ENCODE measurements around the gene APOL1. TPM values are rescaled to one million over a fixed set of nuclear protein-coding genes. Genes with fewer than 3 reads are reported as not detected.

APOL1 gene
- total and polyA plus RNA-seq, 2 of the 4 experiments (the other 2 are of a cell fraction): 0.36 to 0.77 TPM

DNA sequence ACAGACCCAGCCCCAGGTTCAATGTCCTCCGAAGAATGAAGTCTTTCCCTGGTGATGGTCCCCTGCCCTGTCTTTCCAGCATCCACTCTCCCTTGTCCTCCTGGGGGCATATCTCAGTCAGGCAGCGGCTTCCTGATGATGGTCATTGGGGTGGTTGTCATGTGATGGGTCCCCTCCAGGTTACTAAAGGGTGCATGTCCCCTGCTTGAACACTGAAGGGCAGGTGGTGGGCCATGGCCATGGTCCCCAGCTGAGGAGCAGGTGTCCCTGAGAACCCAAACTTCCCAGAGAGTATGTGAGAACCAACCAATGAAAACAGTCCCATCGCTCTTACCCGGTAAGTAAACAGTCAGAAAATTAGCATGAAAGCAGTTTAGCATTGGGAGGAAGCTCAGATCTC, 14.1 kb downstream of the APOL1 start:
- in situ Hi-C loops (cut with MboI; ENCODE audit: low sequenced_read_pairs): no loop called here
- H4K91ac ChIP-seq (ENCODE audit: insufficient read depth, low read depth, low read length): no peak overlapping the region
- no peak overlapping the region for H2BK15ac ChIP-seq (ENCODE audit: low read depth, low read length)
- ATAC-seq (ENCODE audit: low read depth) (no peak), DNase-seq (no peak)
- no peaks in the 10 kb centered on the region for H3K79me1 ChIP-seq (ENCODE audit: low read depth in 1 of 2, low read length in 2 of 2)
- H3K36me3 ChIP-seq (ENCODE audit: control insufficient read depth, insufficient read depth, low read length): peaks cover 6% of the 10 kb centered on the region; the same call in 1 of the 2 replicates
- H3K9ac ChIP-seq (ENCODE audit: low read depth, low read length): no peak overlapping the region
- H2AK9ac ChIP-seq (replicated peaks; ENCODE audit: low read depth, low read length, poor library complexity): no peak overlapping the region
- no peak overlapping the region for H3K23ac ChIP-seq (ENCODE audit: low read depth, low read length)
- no peaks in the 10 kb centered on the region for H3K9me3 ChIP-seq (ENCODE audit: control insufficient read depth, insufficient read depth, low read length)
- H3K9me1 ChIP-seq (ENCODE audit: insufficient read depth, low read length): no peaks in the 10 kb centered on the region
- no peaks in the 10 kb centered on the region for H3K27me3 ChIP-seq (ENCODE audit: control insufficient read depth, insufficient read depth, low read length)
- WGBS, 2 experiments (ENCODE audit: extremely low coverage in 2 of 2, insufficient read length in 1 of 2): no CpG with 5 or more reads among the region's 4 CpGs
- no peak overlapping the region for H3K27ac ChIP-seq (ENCODE audit: insufficient read depth, low read length)
- H2AK5ac ChIP-seq (ENCODE audit: low read depth, low read length): no peak overlapping the region
- dilution Hi-C loops (cut with HindIII; ENCODE audit: low sequenced_read_pairs, unreplicated experiment): no loop called here
- H3K14ac ChIP-seq (replicated peaks; ENCODE audit: low read depth, low read length): no peak overlapping the region
- H4K20me1 ChIP-seq (ENCODE audit: insufficient read depth, low read length): no peaks in the 10 kb centered on the region
- H3K4me2 ChIP-seq (ENCODE audit: low read depth, low read length): no peak overlapping the region
- ChIA-PET CTCF (no interaction called here), POLR2A (ENCODE audit: unreplicated experiment) (no interaction called here)
- TF ChIP-seq, protein P1, sequence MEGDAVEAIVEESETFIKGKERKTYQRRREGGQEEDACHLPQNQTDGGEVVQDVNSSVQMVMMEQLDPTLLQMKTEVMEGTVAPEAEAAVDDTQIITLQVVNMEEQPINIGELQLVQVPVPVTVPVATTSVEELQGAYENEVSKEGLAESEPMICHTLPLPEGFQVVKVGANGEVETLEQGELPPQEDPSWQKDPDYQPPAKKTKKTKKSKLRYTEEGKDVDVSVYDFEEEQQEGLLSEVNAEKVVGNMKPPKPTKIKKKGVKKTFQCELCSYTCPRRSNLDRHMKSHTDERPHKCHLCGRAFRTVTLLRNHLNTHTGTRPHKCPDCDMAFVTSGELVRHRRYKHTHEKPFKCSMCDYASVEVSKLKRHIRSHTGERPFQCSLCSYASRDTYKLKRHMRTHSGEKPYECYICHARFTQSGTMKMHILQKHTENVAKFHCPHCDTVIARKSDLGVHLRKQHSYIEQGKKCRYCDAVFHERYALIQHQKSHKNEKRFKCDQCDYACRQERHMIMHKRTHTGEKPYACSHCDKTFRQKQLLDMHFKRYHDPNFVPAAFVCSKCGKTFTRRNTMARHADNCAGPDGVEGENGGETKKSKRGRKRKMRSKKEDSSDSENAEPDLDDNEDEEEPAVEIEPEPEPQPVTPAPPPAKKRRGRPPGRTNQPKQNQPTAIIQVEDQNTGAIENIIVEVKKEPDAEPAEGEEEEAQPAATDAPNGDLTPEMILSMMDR (conservative IDR thresholded peaks at IDR 0.05; ENCODE audit: low read depth, low read length): no peak
- TF ChIP-seq FOS (IDR thresholded peaks at IDR 0.05; ENCODE audit: low read depth, low read length) (no peak), RFX5 (IDR thresholded peaks at IDR 0.05; ENCODE audit: low read depth, low read length) (no peak), MAZ (IDR thresholded peaks at IDR 0.05; ENCODE audit: borderline replicate concordance, low read depth, low read length) (no peak), RCOR1 (IDR thresholded peaks at IDR 0.05; ENCODE audit: insufficient replicate concordance, low read length) (no peak), MAFK (IDR thresholded peaks at IDR 0.05; ENCODE audit: low read depth, low read length) (no peak), NFE2L2 (IDR thresholded peaks at IDR 0.05; ENCODE audit: low read depth, low read length) (no peak), MXI1 (IDR thresholded peaks at IDR 0.05; ENCODE audit: borderline replicate concordance, low read depth, low read length) (no peak), POLR2A (IDR thresholded peaks at IDR 0.05; ENCODE audit: low read depth, low read length) (no peak), CHD1 (IDR thresholded peaks at IDR 0.05; ENCODE audit: low read depth, low read length) (no peak), RAD21 (IDR thresholded peaks at IDR 0.05; ENCODE audit: low read length) (no peak), BHLHE40 (IDR thresholded peaks at IDR 0.05; ENCODE audit: low read depth, low read length) (no peak), CEBPB (IDR thresholded peaks at IDR 0.05; ENCODE audit: low read depth, low read length) (no peak), SMC3 (IDR thresholded peaks at IDR 0.05; ENCODE audit: low read depth, low read length) (no peak)
- TF ChIP-seq, protein P2, sequence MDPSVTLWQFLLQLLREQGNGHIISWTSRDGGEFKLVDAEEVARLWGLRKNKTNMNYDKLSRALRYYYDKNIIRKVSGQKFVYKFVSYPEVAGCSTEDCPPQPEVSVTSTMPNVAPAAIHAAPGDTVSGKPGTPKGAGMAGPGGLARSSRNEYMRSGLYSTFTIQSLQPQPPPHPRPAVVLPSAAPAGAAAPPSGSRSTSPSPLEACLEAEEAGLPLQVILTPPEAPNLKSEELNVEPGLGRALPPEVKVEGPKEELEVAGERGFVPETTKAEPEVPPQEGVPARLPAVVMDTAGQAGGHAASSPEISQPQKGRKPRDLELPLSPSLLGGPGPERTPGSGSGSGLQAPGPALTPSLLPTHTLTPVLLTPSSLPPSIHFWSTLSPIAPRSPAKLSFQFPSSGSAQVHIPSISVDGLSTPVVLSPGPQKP (IDR thresholded peaks at IDR 0.05; ENCODE audit: borderline replicate concordance, low read depth, low read length): no peak
- TF ChIP-seq, protein P3, sequence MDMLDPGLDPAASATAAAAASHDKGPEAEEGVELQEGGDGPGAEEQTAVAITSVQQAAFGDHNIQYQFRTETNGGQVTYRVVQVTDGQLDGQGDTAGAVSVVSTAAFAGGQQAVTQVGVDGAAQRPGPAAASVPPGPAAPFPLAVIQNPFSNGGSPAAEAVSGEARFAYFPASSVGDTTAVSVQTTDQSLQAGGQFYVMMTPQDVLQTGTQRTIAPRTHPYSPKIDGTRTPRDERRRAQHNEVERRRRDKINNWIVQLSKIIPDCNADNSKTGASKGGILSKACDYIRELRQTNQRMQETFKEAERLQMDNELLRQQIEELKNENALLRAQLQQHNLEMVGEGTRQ (IDR thresholded peaks at IDR 0.05; ENCODE audit: low read depth, low read length): no peak
- H3K56ac ChIP-seq (ENCODE audit: extremely low read depth, insufficient read depth, low read length): no peak overlapping the region
- H3K4me3 ChIP-seq (ENCODE audit: insufficient read depth, low read depth, low read length): no peak overlapping the region
- no peak overlapping the region for H4K5ac ChIP-seq (ENCODE audit: low read depth, low read length)
- H2BK5ac ChIP-seq (ENCODE audit: low read depth, low read length, poor library complexity, severe bottlenecking): no peak overlapping the region
- no peak overlapping the region for H2BK120ac ChIP-seq (ENCODE audit: low read depth, low read length)
- intact Hi-C loops (cut with micrococcal nuclease): no loop called here
- H3K4me1 ChIP-seq (ENCODE audit: control insufficient read depth, insufficient read depth, low read length): no peaks in the 10 kb centered on the region
- H3K4ac ChIP-seq (ENCODE audit: low read depth, low read length): no peak overlapping the region
- H3K18ac ChIP-seq (ENCODE audit: low read depth, low read length): no peak overlapping the region
- BruUV-seq (replicated peaks): no TSS peak
- H2AFZ ChIP-seq (replicated peaks; ENCODE audit: low read length, poor library complexity): no peak overlapping the region
- no peak overlapping the region for H4K8ac ChIP-seq (ENCODE audit: low read depth in 2 of 2, low read length in 2 of 2)
- H2BK20ac ChIP-seq (ENCODE audit: low read depth, low read length): no peak overlapping the region

All from IMR-90 (cell line).